Astrocyte of the cerebellum (primary cell): ENCODE data around the gene ACSL6.

ENCODE experiments used
- DNase-seq: peaks from one replicate; pipeline ENCODE4 v3.0.0-alpha.2; 2011; ENCODE audit warnings: low read depth
- H3K4me3 ChIP-seq: 2 replicates; pipeline ENCODE4 v1.5.1; 2011; ENCODE audit warnings: mild to moderate bottlenecking, low read depth, low read length, moderate library complexity
- in situ Hi-C: cut with HindIII; loops from 2 replicates; pipeline ENCODE4 v1.10.0; 2017; ENCODE audit warnings: low sequenced_read_pairs
- TF ChIP-seq, protein P1 (sequence below): IDR thresholded peaks from 2 replicates; pipeline ENCODE4 v1.5.1; 2012; ENCODE audit warnings: low read length, low read depth, moderate library complexity, mild to moderate bottlenecking; ENCODE audit errors: missing control alignments

Gene ACSL6

DNA sequence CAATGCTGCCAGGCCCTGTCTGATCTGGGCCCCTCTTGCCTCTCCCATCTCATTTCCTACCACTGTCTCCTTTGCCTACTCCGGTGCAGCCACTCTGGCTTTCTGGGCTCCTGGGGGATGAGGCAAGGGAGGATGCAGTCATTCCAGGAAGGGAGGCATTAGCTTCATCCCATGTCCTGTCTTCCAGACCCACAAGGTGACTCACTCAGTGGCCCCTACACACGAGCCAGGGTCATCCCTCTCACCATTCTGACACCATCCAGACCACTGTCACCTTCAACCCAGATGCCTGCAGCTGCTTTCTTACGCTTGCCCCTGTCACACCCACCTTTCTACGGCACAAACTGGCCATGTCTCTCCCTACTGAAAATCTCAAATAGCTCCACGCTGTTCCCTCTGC lies 19.1 kb downstream of the ACSL6 start:
- TF ChIP-seq, protein P1, sequence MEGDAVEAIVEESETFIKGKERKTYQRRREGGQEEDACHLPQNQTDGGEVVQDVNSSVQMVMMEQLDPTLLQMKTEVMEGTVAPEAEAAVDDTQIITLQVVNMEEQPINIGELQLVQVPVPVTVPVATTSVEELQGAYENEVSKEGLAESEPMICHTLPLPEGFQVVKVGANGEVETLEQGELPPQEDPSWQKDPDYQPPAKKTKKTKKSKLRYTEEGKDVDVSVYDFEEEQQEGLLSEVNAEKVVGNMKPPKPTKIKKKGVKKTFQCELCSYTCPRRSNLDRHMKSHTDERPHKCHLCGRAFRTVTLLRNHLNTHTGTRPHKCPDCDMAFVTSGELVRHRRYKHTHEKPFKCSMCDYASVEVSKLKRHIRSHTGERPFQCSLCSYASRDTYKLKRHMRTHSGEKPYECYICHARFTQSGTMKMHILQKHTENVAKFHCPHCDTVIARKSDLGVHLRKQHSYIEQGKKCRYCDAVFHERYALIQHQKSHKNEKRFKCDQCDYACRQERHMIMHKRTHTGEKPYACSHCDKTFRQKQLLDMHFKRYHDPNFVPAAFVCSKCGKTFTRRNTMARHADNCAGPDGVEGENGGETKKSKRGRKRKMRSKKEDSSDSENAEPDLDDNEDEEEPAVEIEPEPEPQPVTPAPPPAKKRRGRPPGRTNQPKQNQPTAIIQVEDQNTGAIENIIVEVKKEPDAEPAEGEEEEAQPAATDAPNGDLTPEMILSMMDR = no peak
- in situ Hi-C loops = no loop called here
- H3K4me3 ChIP-seq = no peak overlapping the region
- DNase-seq = no peak

DNA sequence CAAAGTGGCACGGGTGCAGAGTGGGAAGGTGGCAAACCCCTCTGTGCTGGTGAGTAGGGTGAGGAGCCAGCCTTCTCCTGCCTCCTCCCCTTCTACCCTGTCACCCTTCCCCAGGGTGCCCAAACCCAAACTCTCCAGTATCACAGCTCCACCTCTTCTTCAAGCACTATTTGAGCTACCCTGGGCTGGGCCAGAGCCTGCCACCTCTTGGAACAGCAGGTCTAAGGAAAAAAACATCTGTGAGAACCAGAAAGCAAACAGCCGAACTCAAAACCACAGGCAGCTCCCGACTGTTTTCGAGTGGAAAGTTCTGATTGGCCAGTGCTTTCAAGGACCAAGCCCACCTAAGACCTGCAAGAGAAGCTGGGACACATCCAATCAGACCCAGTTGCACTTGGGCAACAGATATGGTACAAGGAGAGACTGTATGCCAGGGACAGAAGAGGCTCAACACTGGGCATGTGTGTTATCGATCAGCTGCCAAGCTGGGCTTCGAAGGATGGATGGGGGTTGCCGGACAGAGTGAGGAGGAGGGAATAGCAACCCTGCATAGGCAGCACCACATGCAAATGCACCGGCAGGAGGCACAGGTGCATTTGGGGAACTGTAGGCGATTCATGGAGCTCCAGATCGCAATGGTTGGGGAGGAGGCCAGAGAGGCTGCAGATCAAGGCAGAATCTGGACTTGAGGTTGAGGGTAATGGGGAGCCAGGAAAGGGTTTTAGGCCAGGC lies 19.7 kb downstream of the ACSL6 start:
- no peak overlapping the region for H3K4me3 ChIP-seq
- TF ChIP-seq, protein P1 = no peak
- DNase-seq = no peak
- in situ Hi-C loops = no loop called here

GRCh38 chr5:131990716-131991115 lies 20.7 kb downstream of the ACSL6 start:
- H3K4me3 ChIP-seq = no peak overlapping the region
- no peak for DNase-seq
- in situ Hi-C loops = no loop called here
- TF ChIP-seq, protein P1 = no peak

- DNase-seq = no peak
- no peak overlapping the region for H3K4me3 ChIP-seq
- TF ChIP-seq, protein P1 = no peak
- in situ Hi-C loops = no loop called here
Observed at GRCh38 chr5:131988601-131989000, 22.9 kb downstream of the ACSL6 start.

GRCh38 chr5:131987251-131987650 lies 24.2 kb downstream of the ACSL6 start:
- in situ Hi-C loops = no loop called here
- H3K4me3 ChIP-seq = no peak overlapping the region
- TF ChIP-seq, protein P1 = no peak
- no peak for DNase-seq

GRCh38 chr5:131986161-131986912 lies 25.1 kb downstream of the ACSL6 start:
- TF ChIP-seq, protein P1 = no peak
- in situ Hi-C loops = no loop called here

More at GRCh38 chr5:131986161-131986912, 25.1 kb downstream of the ACSL6 start:
- no peak for DNase-seq
- H3K4me3 ChIP-seq = no peak overlapping the region
